ENCODE measurements around the gene PSMD10. TPM values are rescaled to one million over a fixed set of nuclear protein-coding genes. Genes with fewer than 3 reads are reported as not detected.
A peak's percentile ranks its signal among the peaks of the same experiment; 100 is the strongest.

PSMD10 gene
- 78.6 and 116 TPM in 2 replicates for total RNA-seq
- 130 and 143 TPM in 2 replicates for polyA plus RNA-seq

GRCh38 chrX:108091264-108091877, at the start of gene PSMD10, which contains the start of gene ATG4A:
Gene PSMD10, minus strand, starts transcription at chrX:108091542. Its CDS starts 22 bp downstream, at chrX:108091520.
Gene ATG4A, plus strand, starts transcription at chrX:108091778. Its CDS starts 49 bp downstream, at chrX:108091827.
- Histone ChIP-seq H3K4me1 (ENCODE audit: low read depth) (peaks cover 16% of the 10 kb centered on the region), H3K27me3 (no peaks in the 10 kb centered on the region), H3K4me3 (peak within 1 kb of the TSS; percentile 59), H3K36me3 (peaks cover 24% of the 10 kb centered on the region), H3K27ac (peak within 1 kb of the TSS; percentile 95), H3K9me3 (ENCODE audit: low read depth) (no peaks in the 10 kb centered on the region)
- peak; percentile 96 to 99 for DNase-seq (ENCODE audit: low read depth in 1 of 2, low spot score in 1 of 2)
- no peak for TF ChIP-seq CTCF (IDR thresholded peaks at IDR 0.05; ENCODE audit: low read depth, low read length)

- Histone ChIP-seq H3K9me3 (ENCODE audit: low read depth) (no peaks in the 10 kb centered on the region), H3K27me3 (no peaks in the 10 kb centered on the region), H3K36me3 (no peaks in the 10 kb centered on the region), H3K4me3 (no peak overlapping the region), H3K4me1 (ENCODE audit: low read depth) (no peaks in the 10 kb centered on the region), H3K27ac (peak overlapping the region; percentile 23)
- DNase-seq (ENCODE audit: low read depth in 1 of 2, low spot score in 1 of 2) = no peak
- peak; percentile 60 for TF ChIP-seq CTCF (IDR thresholded peaks at IDR 0.05; ENCODE audit: low read depth, low read length)
Measured at GRCh38 chrX:108138814-108139702, 47.7 kb upstream of the PSMD10 start.

DNA sequence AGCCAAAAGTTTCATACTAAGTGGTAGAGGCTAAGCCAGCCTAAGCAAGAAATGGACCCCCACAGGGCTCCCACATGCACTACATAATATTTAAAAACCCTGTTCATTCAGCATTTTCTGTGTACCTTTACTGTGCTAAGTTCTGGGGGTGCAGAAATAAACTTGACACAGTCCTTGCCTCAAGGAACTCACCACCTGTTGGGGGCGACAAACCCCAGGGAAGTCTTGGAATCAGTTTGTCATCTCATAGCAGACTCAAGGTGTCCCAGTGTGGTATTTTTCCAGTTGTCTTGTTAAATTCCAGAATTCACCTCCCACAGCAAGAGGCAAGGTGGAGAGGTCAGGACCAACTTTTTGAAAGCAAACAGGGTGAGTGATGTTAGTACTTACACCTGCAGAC, 43.4 kb upstream of the PSMD10 start:
- TF ChIP-seq CTCF (IDR thresholded peaks at IDR 0.05; ENCODE audit: low read depth, low read length) = no peak
- no peaks in the 10 kb centered on the region for H3K4me1 ChIP-seq (ENCODE audit: low read depth)
- no peak for DNase-seq (ENCODE audit: low read depth in 1 of 2, low spot score in 1 of 2)
- H3K27me3 ChIP-seq = no peaks in the 10 kb centered on the region
- H3K9me3 ChIP-seq (ENCODE audit: low read depth) = no peaks in the 10 kb centered on the region
- H3K36me3 ChIP-seq = no peaks in the 10 kb centered on the region
- no peak overlapping the region for H3K27ac ChIP-seq
- H3K4me3 ChIP-seq = no peak overlapping the region

DNA sequence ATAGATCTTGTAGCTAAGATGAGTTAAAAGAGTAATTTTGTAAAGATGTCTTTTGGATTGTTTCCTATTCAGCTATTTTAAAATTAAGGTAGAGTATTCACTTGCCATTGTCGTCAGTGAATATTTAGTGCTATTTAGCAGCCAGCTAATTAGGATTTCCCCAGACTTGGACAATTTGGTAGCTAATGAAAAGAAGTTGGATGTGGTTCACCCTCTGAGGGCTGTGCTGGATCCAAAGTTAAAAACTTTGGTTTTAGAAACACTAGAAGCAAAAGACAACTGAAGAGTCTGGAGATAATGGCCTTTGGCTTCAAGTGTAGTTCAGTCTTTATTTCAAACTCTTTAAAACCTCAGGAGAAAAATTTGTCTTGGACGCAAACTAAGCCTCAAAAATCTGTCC, 41.5 kb upstream of the PSMD10 start:
- H3K9me3 ChIP-seq (ENCODE audit: low read depth) = no peaks in the 10 kb centered on the region
- no peak overlapping the region for H3K4me3 ChIP-seq
- no peak overlapping the region for H3K27ac ChIP-seq
- TF ChIP-seq CTCF (IDR thresholded peaks at IDR 0.05; ENCODE audit: low read depth, low read length) = no peak
- no peaks in the 10 kb centered on the region for H3K4me1 ChIP-seq (ENCODE audit: low read depth)
- H3K36me3 ChIP-seq = no peaks in the 10 kb centered on the region
- no peak for DNase-seq (ENCODE audit: low read depth in 1 of 2, low spot score in 1 of 2)
- H3K27me3 ChIP-seq = no peaks in the 10 kb centered on the region

DNA sequence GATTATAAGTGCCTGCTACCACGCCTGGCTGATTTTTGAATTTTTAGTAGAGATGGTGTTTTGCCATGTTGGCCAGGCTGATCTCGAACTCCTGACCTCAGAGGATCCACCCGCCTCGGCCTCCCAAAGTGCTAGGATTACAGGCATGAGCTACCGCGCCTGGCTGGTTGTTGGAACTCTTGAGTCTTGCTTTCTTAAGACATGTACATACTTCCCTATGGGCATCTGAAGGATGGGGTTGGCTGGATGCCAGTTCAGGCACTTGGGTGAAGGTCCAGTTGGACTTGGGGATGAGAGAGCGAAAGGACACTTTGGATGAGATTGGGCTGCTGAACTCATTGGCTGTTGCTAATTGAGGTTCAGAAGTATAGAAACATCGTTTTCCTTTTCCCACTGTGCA, 40.7 kb upstream of the PSMD10 start:
- no peak for TF ChIP-seq CTCF (IDR thresholded peaks at IDR 0.05; ENCODE audit: low read depth, low read length)
- Histone ChIP-seq H3K4me1 (ENCODE audit: low read depth) (no peaks in the 10 kb centered on the region), H3K9me3 (ENCODE audit: low read depth) (no peaks in the 10 kb centered on the region), H3K36me3 (no peaks in the 10 kb centered on the region), H3K27me3 (no peaks in the 10 kb centered on the region), H3K4me3 (no peak overlapping the region), H3K27ac (no peak overlapping the region)
- no peak for DNase-seq (ENCODE audit: low read depth in 1 of 2, low spot score in 1 of 2)

Data from cardiac muscle cell (in vitro differentiated cells and primary cell).